Middle frontal gyrus (tissue), 1 donor: ENCODE data around the gene IBTK.
"Not testable (repeated sequence)": the region's sequence is repeated elsewhere in the genome, so short reads cannot be mapped to it uniquely, and the experiment has no call there.

Experiments used
- DNase-seq: peaks from one replicate; pipeline ENCODE4 v3.0.0-alpha.2; 2015; ENCODE audit warnings: low spot score; ENCODE audit errors: extremely low spot score

Gene IBTK

DNA sequence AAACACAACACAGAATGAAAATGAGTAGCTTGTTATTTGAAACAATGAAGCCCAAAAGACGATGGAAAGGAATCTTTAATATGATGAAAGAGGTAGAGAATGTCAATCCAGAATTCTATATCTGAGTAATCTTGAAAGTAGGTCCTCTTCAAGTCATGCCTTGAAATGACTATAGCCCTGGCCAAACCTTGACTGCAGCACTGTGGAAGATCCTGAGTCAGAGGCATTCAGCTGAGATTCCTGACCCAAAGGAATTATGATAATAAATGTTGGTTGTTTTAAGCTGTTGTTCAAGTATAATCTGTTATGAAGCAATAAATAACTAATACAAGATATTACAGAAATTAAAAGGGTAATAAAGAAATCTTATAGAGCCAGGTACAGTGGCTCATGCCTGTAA, 64.8 kb downstream of the IBTK start:
- DNase-seq = no peak

DNA sequence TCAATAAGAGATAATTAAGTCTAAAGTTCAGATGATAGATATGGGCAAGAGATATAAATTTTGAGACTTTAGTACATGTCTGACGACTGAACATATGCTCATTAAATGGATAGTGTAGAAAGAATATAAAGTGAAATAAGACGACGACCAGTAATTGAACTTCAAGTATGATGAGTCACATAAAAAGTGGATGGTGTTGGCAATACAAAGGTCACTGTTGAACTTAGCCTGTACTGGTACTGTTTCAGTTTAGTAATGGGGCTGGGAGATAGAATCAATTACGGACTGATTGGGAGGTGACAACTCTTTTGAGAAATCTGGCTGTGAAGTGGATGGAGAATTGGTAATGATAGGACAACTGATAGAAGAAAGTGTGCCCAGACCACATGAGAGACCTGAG, 68.1 kb downstream of the IBTK start:
- no peak for DNase-seq

DNA sequence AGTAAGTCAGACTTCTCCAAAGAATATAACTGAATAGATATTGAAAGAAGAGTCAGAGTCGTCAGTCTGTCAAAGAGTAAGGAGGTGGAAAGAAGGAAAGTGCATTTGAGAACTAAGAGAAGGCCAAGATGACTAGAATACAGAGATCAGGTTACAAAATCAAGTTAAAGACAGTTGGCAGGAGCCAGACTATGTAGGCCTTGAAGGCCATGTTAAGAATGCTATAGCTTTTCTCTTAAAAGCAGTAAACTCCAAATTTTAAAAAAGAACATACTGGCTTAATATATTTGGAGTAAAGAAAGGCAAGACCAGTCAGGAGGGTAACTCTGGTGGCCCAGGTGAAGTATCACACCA, 68.8 kb downstream of the IBTK start:
- no peak for DNase-seq

DNA sequence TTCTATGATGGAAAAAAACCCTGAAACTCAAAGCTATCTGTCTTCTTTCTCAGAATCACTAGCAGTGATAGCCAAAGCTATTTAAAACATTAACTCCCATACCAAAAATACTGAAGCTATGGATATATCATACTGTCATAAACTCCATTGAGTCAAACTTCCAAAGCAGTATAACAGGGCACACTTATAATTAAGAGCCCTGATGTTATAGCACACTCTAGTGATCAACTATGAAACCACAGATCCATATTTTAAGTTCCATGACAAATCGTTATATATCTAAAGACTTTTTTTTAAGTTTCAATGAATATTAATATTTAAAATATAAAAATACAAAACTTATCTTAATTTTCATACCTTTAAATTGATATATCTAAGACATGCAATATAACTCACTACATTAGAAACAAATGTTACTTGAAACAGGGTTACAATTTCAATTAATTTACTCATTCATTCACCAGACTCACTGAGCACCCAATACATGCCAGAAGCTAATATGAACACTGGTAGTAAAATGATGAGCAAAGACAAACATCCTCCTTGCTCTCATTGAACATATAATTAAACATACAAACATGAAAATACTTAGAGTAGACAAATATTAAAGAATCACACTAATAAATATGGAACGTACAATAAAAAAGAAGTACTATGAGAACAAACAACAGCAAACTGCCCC, 69.3 kb downstream of the IBTK start:
- DNase-seq = no peak

DNA sequence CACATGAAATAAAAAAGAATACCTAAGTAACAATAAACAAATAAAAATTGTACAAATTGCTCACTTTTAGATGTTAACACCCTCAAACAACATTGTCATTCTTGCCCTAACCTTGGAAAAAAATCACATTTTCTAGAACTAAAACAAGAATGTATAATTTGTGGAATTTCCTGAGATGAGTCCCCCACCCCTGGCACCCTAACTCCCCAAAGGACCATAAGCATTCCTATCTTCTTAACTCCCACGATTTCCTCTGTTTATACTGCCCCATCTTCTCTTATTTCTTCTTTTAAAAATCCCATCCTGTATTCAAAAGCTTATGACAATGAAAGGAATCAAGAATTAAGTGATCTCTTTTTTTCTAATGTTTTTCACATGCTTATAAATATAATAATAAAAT, 70.9 kb downstream of the IBTK start:
- no peak for DNase-seq

DNA sequence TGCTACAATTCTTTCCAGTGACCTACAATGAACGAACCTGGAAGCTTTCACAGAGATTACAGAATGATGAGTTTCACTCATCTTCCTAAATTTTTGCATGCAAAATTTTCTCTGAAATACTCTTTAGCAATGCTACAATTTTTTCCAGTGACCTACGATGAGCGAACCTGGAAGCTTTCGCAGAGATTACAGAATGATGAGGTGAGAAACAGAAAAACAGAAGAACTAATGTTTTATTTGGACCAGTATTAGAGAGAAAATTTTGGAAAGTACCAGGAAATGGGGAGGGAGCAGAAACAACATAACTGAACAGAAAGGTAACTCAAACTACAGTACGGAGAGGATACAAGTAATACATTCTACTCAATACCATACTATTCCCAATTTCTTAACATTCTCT, 75.0 kb downstream of the IBTK start:
- DNase-seq = no peak

DNA sequence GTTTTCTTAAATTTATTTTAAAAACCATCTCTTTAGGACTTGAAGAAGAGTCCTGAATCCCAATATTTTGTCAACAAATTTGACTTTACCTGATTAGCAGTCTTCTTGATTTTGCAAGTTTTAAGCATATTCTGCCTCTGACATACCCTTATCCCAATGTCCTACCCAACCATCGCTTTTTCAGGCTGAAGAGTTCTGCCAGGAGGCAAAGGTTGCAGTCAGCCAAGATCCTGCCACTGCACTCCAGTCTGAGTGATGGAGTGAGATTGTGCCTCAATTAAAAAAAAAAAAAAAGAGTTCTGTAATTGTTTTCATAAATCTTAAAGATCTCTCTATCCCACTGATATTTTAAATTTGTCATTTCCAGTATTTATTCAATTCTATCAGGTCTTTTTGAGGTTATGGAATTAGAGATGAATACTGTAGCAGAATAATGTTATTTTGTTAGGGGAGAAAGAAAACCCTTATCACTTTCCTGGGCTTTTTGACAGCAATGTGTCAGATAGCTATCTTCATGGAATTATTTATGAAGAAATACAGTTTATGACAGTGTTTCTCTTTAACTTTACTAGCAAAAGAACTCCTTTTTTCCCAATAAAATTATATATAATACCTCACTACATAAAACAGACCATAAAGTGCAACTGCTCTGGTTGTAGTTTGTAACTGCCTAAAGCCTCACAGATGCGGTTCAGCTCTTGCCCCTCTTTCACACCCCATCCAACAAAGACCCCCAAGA, 78.2 kb downstream of the IBTK start:
- DNase-seq = no peak

DNA sequence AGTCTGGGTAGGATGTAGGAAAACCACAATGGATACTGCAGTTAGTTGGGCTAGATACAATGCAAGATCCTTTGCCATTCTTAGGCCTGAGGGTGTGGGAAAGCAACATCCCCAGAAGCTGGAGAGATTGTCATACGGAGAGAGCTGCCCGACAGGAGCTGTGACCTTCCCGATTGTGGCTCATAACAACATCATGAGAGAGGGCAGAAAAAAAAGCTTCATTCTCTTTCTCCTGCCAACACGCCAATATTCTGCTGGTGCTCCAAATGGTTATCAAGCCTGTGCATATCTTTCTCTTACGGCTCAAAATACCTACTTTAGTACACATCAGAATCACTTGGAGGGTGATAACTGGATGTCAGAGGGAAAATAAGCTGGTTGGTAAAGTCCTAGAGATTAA, 81.1 kb downstream of the IBTK start:
- no peak for DNase-seq

DNA sequence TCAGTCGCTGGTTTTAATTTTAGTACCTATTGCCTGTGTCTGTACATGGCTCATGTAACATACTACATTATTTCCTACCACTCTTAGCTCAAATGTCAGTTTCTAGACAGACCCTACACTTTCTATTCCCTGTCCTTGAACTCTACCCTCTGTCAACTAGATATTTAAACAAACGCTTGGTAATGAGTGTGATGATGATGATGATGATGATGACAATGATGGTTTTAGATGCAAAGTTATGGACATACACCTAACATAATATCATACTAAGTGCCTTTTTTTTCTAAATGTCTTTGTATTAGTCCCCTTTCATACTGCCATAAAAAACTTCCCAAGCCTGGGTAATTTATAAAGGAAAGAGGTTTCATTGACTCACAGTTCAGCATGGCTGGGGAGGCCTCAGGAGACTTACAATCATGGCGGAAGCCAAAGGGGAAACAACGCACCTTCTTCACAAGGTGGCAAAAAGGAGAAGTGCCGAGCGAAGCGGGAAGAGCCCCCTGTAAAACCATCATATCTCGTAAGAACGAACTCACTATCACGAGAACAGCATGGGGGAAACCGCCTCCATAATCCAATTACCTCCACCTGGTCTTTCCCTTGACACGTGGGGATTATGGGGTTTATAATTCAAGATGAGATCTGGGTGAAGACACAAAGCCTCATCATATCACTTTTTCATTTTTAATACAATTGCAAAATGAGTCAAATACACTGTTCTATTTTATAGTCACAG, 87.1 kb downstream of the IBTK start:
- no peak for DNase-seq

DNA sequence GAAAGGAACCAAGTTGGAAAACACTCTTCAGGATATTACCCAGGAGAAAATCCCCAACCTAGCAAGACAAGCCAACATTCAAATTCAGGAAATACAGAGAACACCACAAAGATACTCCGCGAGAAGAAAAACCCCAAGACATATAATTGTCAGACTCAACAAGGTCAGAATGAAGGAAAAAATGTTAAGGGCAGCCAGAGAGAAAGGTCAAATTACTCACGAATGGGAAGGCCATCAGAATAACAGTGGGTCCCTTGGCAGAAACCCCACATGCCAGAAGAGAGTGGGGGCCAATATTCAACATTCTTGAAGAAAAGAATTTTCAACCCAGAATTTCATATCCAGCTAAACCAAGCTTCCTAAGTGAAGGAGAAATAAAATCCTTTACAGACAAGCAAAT, 94.8 kb downstream of the IBTK start:
- not testable (repeated sequence) for DNase-seq

DNA sequence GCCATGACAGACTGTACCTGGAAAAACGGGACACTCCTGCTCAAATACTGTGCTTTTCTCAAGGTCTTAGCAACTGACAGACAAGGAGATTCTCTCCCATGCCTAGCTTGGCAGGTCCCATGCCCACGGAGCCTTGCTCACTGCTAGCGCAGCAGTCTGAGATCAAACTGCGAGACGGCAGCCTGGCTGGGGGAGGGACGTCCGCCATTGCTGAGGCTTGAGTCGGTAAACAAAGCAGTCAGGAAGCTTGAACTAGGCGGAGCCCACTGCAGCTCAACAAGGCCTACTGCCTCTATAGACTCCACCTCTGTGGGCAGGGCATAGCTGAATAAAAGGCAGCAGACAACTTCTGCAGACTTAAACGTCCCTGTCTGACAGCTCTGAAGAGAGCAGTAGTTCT, 96.4 kb downstream of the IBTK start:
- not testable (repeated sequence) for DNase-seq

DNA sequence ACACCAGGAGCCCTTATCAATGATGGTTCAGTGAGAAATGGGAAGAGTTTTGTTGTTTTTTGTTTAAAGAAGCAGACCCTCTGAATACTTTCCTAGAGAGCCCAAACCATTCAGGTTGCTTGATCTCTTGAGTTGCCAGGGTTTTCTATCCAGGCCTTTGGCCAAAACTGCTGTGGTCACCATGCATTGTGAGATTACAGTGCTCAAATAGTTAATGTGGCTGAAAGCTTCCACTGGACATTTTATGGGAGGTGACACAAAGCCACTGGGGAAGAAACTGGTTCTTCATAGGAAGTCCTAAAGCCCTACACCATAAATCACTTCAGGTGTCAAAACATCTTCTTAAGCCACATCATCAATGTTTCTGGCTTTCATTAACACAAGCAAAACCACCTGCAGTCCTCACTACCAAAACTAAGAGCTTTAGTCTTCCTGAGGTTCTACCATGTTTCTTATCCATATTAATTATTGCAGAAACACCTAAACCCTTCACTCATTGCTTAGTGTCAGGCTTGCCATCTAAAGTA, 101.6 kb downstream of the IBTK start:
- DNase-seq = no peak

DNA sequence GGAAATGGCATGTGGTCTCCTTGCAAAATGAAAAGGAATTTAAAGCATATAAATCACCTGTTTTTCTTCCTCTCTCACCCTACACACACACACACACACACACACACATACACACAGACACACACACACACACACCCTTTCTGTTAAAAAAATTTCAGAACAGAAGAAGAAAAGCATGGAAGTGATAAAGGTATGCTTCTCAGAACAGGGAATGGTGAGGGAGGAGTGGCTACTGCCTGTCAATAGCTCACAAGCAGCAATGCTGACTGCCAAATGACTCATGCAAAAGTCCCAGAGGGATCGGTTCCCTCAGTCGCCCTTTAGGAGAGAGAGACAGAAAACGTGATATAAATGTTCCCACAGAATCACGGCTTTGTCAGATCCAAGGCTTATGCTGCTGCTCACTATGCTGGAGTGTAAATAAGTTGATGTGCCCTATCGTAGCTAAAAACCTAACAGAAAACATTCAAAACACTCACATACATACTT, 102.6 kb downstream of the IBTK start:
- DNase-seq = no peak

DNA sequence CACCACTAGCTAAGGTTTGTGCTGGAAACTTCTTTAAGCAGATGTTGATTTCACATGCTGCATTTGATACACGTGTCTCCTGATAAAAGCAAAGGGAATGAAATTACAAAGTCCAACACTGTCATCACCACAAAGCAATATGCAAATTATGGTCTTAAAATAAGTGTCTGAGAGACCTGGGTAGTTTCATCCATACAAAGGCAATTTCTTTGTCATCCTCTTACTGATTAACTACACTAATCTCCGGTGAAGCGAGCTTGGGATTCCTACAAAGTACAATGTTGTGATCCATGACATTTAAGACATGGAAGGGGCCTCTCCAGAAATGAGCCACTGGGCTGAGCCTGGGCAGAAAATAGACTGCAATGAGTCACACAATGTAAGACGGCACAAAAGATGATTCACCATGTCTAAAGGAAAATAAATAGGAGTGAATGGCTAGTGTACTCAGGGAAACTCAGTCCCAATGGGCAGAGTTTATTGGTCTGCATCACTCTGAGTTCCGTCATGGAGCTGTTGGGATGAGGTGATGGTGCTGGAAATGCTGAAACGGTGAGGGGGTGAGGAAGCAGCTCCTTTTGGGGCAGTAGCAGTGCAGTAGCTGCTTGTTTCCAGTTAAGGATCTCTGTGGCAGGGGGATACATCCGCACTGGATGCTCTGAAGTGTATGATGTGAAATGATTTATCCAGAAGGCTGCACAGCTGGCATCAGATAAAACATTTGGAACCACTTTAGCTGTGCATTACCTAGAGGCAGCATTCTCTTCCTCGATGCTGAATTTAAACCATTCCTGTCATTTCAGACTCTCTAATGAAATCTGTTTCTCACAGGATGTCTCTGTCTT, 103.3 kb downstream of the IBTK start:
- no peak for DNase-seq

DNA sequence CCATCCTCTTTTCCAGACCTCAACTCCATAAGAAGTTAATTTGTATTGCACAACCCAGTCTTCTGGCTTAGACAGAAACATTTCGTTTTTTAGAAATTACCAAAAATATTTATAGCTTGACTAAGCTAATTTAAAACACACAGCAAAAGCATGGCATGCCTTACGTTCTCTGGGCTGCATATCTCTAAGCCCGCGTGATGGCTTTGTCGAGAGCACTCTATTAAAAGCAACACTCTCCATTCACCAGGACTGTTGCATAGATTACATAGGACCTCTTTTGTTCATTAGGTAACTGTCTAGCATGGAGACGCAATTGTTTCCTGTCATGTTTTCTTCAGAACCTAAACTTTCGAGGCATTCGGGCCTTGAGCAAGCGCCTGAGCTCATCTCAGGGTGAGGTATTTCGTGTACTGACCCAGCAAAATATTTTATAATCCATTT, 104.5 kb downstream of the IBTK start:
- no peak for DNase-seq

DNA sequence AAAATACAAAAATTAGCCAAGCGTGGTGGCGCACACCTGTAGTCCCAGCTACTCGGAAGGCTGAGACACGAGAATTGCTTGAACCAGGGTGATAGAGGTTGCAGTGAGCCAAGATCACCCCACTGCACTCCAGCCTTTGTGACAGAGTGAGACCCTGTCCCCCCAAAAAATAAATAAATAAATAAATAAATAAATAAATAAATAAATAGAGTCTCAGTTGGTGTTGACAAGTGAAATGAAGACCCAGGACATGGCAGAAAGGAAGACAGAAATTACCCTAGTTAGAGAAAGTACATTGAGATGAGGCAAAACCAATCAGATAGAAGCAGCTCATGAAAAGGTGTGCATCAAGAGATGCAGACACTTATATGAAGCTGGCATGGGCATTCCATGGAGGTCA, 105.0 kb downstream of the IBTK start:
- DNase-seq = no peak

DNA sequence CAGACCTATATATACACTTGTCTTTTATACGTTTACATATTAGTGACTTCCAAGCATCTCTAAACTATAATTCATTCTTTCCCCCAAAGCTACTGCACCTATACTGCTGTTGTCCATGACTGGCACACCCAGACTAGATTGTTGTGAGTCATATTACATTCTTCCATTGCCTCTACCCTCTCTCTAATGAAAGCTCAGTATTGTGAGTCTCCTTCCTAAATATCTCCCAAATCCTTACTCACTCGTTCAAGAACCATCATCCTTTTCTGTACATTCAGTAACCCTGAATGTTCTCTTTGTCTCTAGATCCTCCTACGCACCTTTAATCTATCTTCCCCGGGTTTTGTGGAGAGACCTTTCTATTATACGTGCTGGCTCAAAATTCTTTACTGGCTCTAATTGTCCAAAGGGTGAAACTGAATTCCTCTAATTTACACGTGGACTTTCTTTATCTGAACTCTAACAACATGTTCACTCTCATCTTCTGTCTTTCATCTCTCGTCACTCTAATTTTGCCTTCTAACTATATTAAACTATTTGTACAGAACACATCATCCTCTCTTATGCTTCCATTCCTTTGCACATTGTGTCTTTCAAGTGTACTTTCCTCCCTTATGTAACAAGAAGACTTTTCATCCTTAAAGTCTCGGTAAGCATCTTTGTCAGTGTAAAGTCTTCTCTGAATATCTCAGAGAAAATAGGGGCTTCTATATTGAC, 109.3 kb downstream of the IBTK start:
- DNase-seq = no peak

DNA sequence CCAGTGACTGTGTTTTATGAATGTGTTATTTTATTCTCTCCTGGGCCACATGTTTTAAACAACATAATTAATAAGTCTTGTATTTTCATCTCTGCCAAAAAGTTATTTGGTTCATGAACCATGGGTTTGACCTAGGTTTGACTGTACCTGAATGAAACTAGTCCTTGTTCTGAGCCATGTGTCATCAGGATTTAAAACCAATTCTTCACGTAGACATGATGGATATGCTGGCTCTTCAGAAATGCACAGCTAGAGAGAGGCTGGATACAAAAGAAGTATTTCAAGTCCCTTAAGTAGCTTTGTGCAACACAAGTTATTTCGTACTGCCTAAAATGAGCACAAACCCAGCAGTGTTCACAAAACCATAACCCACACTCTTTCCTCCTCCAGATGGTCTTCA, 116.1 kb downstream of the IBTK start:
- no peak for DNase-seq

DNA sequence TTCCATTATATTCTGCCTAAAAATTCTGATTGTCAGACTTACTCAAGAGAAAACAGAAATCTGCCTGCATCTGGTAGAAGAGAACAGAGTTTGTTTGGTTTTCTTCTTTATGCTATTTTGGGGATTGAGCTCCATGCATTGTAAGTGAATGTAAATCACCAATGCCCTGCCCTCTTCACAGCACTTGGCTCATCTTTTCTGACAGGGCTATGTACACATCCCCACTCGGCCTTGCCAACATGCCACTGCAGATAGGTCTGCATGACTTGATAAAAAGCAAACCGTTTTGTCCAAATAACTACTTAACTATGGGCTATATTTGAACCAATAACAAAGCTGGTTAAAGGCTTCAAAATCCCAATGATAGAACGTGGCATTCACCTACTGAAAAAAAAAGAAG, 117.7 kb downstream of the IBTK start:
- no peak for DNase-seq

DNA sequence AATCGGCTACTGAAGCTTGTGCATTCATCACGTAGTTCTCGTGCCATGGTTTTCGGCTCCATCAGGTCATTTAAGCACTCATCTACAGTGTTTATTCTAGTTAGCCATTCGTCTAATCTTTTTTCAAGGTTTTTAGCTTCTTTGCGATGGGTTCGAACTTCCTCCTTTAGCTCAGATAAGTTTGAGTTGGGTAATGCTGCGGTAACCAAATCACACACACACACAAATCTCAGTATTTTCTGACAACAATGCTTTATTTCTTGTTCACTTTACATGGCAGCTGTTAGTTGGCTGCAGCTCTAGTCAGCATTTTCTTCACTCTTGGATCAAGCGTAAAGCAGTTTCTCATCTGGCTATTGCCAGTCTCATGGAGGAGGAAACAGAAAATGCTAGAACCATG, 118.6 kb downstream of the IBTK start:
- not testable (repeated sequence) for DNase-seq

DNA sequence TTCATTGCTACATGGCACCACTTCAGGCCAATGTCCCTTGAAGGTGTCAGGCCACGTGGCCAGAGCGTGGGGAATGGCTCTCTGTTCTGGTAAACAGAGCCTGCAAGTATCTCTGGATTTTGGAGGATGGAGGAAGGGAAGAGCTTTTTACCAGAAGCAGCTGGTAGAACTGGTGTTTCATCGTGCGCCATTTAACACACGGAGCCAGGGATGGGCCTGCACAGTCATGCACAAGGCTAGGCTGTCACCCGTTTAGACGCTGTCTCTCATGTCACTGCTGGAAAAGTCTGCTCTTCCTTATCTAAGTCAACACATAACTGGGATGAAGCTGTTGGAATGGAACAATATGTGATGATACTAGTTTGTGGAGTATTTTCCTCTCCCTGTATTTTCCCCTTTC, 123.9 kb downstream of the IBTK start:
- no peak for DNase-seq
